Spleen (tissue), 11 donors: ENCODE data around the gene CNBP. TPM values are rescaled to one million over a fixed set of nuclear protein-coding genes. Genes with fewer than 3 reads are reported as not detected.

Experiments used
- DNase-seq: peaks from one replicate; pipeline ENCODE4 v3.0.0-alpha.2; 2020
- H3K27ac ChIP-seq, 8 donors: fragments of 200-600 bp; sonication (generic) in 7 of 8; 1 replicate in 4 of 8; 2 replicates in 4 of 8; pipeline versions ENCODE4 v1.5.0 to v1.8.0; 2016 to 2021; ENCODE audit warnings: inconsistent platforms in 4 of 8, mild to moderate bottlenecking in 4 of 8, moderate library complexity in 1 of 8
- H3K27me3 ChIP-seq, 7 donors: fragments of 200-600 bp; sonication (generic) in 6 of 7; replicated peaks in 1 of 7; 1 replicate in 4 of 7; 2 replicates in 3 of 7; pipeline versions ENCODE4 v1.5.0 to v1.8.0; 2016 to 2021; ENCODE audit warnings: inconsistent platforms in 3 of 7, mild to moderate bottlenecking in 1 of 7
- H3K36me3 ChIP-seq, 6 donors: fragments of 200-600 bp; sonication (generic) in 5 of 6; 1 replicate in 4 of 6; 2 replicates in 2 of 6; pipeline versions ENCODE4 v1.5.0 to v1.8.0; 2016 to 2021; ENCODE audit warnings: inconsistent platforms in 2 of 6
- H3K4me1 ChIP-seq, 6 donors: fragments of 200-600 bp; sonication (generic) in 5 of 6; 1 replicate in 3 of 6; 2 replicates in 3 of 6; pipeline versions ENCODE4 v1.5.0 to v1.8.0; 2016 to 2021; ENCODE audit warnings: inconsistent platforms in 3 of 6
- H3K4me3 ChIP-seq, 8 donors: fragments of 200-600 bp; sonication (generic) in 7 of 8; 1 replicate in 4 of 8; 2 replicates in 4 of 8; pipeline versions ENCODE4 v1.5.0 to v1.8.0; 2016 to 2021; ENCODE audit warnings: inconsistent platforms in 4 of 8, mild to moderate bottlenecking in 4 of 8, moderate library complexity in 2 of 8
- H3K9me3 ChIP-seq, 8 donors: fragments of 200-600 bp; sonication (generic) in 7 of 8; 1 replicate in 4 of 8; 2 replicates in 4 of 8; pipeline versions ENCODE4 v1.5.0 to v1.8.0; 2016 to 2021; ENCODE audit warnings: inconsistent platforms in 4 of 8
- CTCF ChIP-seq, 11 experiments: fragments of 200-600 bp in 7 of 11; fragments of 450-650 bp in 4 of 11; sonication (generic) in 4 of 11; IDR thresholded peaks in 8 of 11; conservative IDR thresholded peaks in 3 of 11; 1 replicate in 7 of 11; 2 replicates in 4 of 11; pipeline versions ENCODE4 v1.4.0 to v1.8.0; 2016 to 2021; ENCODE audit warnings: antibody characterized with exemption in 11 of 11, inconsistent platforms in 4 of 11, mild to moderate bottlenecking in 1 of 11
- POLR2A ChIP-seq, 3 donors: fragments of 450-650 bp; IDR thresholded peaks; one replicate each; pipeline ENCODE4 v1.5.1; 2017; ENCODE audit warnings: antibody characterized with exemption in 3 of 3, mild to moderate bottlenecking in 1 of 3
- POLR2AphosphoS5 ChIP-seq, 3 donors: sonication (generic); formaldehyde crosslinking; IDR thresholded peaks; one replicate each; pipeline ENCODE4 v1.5.1; 2017; ENCODE audit warnings: antibody characterized with exemption in 3 of 3
- WGBS, 5 donors: extraction: QIAGEN DNeasy Blood & Tissue Kit in 3 of 5; methylation state at CpG; one replicate each; pipeline versions ENCODE4 v1.1.5 to v1.1.7; 2013 to 2018; 5-methylcytosine and 5-hydroxymethylcytosine counted together
- intact Hi-C: fragments of 100-400 bp; cut with DNase I; formaldehyde crosslinking; loops from one replicate; pipeline ENCODE4 v1.15.0; 2023; ENCODE audit warnings: low total_unique reads
- polyA plus RNA-seq, 3 donors: library from polyadenylated mRNA; stranded (reverse); fragments of 200-250 nt; gene quantifications; one replicate each; pipeline ENCODE4 v1.2.1, GENCODE V29; 2013
- total RNA-seq, 7 donors: library from RNA; depleted of rRNA in 3 of 7; stranded (reverse); fragments of >200 nt in 3 of 7; fragmentation: NEBNext Ultra II Directional in 4 of 7; extraction: Animal tissue kit (Norgen Biotek cat#: 25700) in 4 of 7; gene quantifications; one replicate each; pipeline versions ENCODE4 v1.1.0 to v1.2.1, GENCODE V29; 2016 to 2021
- donor health status: healthy with polysubstance abuse.
- donor health status: DM: no; HTN: no; CAD: no; lungs with moderate emphysema.
- donor health status: DM: no; HTN: no; CAD: no.
- donor health status: Bipolar disorder and iron deficiency.
- donor health status: healthy.
- donor health status: DM: no; HTN: no; CAD: no.
- donor health status: DM: yes; HTN: yes; CAD: no.

The CNBP gene
- total and polyA plus RNA-seq, 10 donors, result 252 to 420 (median 312) TPM

GRCh38 chr3:129162729-129163579, 20.7 kb downstream of the CNBP start:
- peak overlapping the region in 1 of 8 donors; percentile 98 for H3K4me3 ChIP-seq
- H3K4me1 ChIP-seq, result peaks cover 14 to 45% (median 32%) of the 10 kb centered on the region in 6 donors
- intact Hi-C loops, result no loop called here
- H3K9me3 ChIP-seq, result no peaks in the 10 kb centered on the region
- H3K36me3 ChIP-seq, result peaks cover 0 to 47% (median 32%) of the 10 kb centered on the region in 6 donors
- DNase-seq, result no peak
- TF ChIP-seq POLR2A (IDR thresholded peaks at IDR 0.05), result no peak
- TF ChIP-seq POLR2AphosphoS5 (IDR thresholded peaks at IDR 0.05), result peak in 1 of 3 donors; percentile 44
- peak in 1 of 11 experiments; percentile 22 for TF ChIP-seq CTCF (IDR thresholded peaks at IDR 0.05 in 8 of 11, conservative IDR thresholded peaks at IDR 0.05 in 3 of 11)
- peak overlapping the region in 3 of 8 donors; percentile 28 to 95 (median 94) for H3K27ac ChIP-seq
- 75 to 85% (median 77%) methylated on average over 5 of the region's 5 CpGs for WGBS, 5 donors
- no peaks in the 10 kb centered on the region for H3K27me3 ChIP-seq

GRCh38 chr3:129161860-129162271, 21.8 kb downstream of the CNBP start:
- Histone ChIP-seq H3K27ac (peak overlapping the region; percentile 93 to 97 (median 94)), H3K4me3 (peak overlapping the region; percentile 61 to 98 (median 80)), H3K4me1 (peaks cover 14 to 45% (median 32%) of the 10 kb centered on the region in 6 donors), H3K36me3 (peaks cover 0 to 47% (median 32%) of the 10 kb centered on the region in 6 donors), H3K9me3 (no peaks in the 10 kb centered on the region), H3K27me3 (no peaks in the 10 kb centered on the region)
- TF ChIP-seq CTCF (IDR thresholded peaks at IDR 0.05 in 8 of 11, conservative IDR thresholded peaks at IDR 0.05 in 3 of 11) (peak in 2 of 11 experiments; percentile 11), POLR2A (IDR thresholded peaks at IDR 0.05) (no peak), POLR2AphosphoS5 (IDR thresholded peaks at IDR 0.05) (peak in 1 of 3 donors; percentile 13)
- peak; percentile 79 for DNase-seq
- 1 to 3% (median 1%) methylated on average over 12 of the region's 12 CpGs for WGBS, 5 donors
- intact Hi-C loops, result no loop called here

DNA sequence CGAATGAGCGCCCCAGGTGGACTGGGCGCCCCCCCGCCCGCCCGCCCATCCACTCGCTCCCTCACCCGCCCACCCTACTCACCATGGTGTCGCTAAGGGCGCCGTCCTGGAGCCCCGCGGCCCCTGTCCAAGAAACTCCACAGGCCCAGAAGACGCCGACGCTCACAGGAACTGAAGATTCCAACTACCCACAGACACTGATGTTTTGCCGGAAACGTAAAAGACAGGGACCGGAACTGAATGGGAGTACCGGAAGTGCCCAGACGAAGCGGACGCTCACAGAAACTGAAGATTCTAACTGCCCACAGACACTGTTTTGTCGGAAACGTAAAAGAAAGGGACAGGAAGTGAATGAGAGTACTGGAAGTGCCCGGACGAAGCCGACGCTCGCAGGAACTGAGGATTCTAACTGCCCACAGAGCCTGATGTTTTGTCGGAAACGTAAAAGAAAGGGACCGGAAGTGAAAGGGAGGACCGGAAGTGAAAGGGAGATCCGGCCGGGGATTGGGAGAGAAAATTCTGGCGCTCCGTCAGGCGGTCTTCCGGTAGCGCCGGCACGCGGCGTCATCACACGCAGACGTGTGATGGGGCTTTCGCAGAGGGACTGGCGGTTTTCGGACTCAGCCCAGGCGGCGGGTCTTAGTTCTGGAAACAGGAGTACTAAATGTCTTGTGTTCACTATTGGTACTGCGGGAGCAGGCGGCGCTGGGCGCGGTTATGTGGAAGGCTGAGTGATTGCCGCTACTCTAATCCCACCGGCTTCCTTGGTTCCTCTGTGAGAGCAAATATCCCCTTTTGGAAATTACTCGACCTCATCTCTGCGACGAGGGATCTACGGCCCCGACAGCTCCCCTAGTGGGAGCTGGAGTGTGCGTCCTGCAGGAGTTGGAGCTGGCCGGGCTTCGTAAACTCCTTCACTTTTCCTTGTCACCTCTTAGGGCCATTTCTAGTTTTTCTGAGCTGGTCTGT, 22.5 kb downstream of the CNBP start, which contains the start of gene ISY1:
Gene ISY1, minus strand, starts transcription at position 173 of the 969 bp plus-strand sequence. Its CDS starts 88 bp downstream, at position 85.
- intact Hi-C loops, result no loop called here
- Histone ChIP-seq H3K27ac (peak within 1 kb of the TSS; percentile 93 to 97 (median 94)), H3K27me3 (no peaks in the 10 kb centered on the region), H3K36me3 (peaks cover 0 to 47% (median 31%) of the 10 kb centered on the region in 6 donors), H3K4me3 (peak within 1 kb of the TSS; percentile 61 to 98 (median 80)), H3K4me1 (peaks cover 14 to 45% (median 32%) of the 10 kb centered on the region in 6 donors), H3K9me3 (no peaks in the 10 kb centered on the region)
- peak in 1 of 3 donors; percentile 17 for TF ChIP-seq POLR2A (IDR thresholded peaks at IDR 0.05)
- peak; percentile 95 to 96 (median 96) for TF ChIP-seq POLR2AphosphoS5 (IDR thresholded peaks at IDR 0.05)
- peak; percentile 42 to 86 (median 73) for TF ChIP-seq CTCF (IDR thresholded peaks at IDR 0.05 in 8 of 11, conservative IDR thresholded peaks at IDR 0.05 in 3 of 11)
- WGBS, 5 donors, result 0 to 1% (median 0%) methylated on average over 58 to 67 of the region's 67 CpGs
- DNase-seq, result peak; percentile 94
